KMS-11 (cell line): ENCODE measurements around the gene DMBX1.

Experiments used
- H2AFZ ChIP-seq: fragments of 200-600 bp; sonication (generic); 2 replicates; pipeline ENCODE4 v1.6.1; 2016; ENCODE audit warnings: antibody characterized with exemption, mixed run types, low read depth
- H3K27ac ChIP-seq: fragments of 200-600 bp; sonication (generic); 2 replicates; pipeline ENCODE4 v1.6.1; 2016; ENCODE audit warnings: mild to moderate bottlenecking, mixed run types
- H3K27me3 ChIP-seq: fragments of 200-600 bp; sonication (generic); 2 replicates; pipeline ENCODE4 v1.6.1; 2017; ENCODE audit warnings: mild to moderate bottlenecking, low read depth, mixed run types, moderate library complexity; ENCODE audit not compliant: insufficient read depth
- H3K36me3 ChIP-seq: fragments of 200-600 bp; sonication (generic); 2 replicates; pipeline ENCODE4 v1.6.1; 2017; ENCODE audit warnings: mild to moderate bottlenecking, mixed run types; ENCODE audit not compliant: insufficient read depth
- H3K4me1 ChIP-seq: fragments of 200-600 bp; sonication (generic); 2 replicates; pipeline ENCODE4 v1.6.1; 2016; ENCODE audit warnings: mild to moderate bottlenecking, low read depth, mixed run types; ENCODE audit not compliant: poor library complexity, severe bottlenecking
- H3K4me2 ChIP-seq: fragments of 200-600 bp; sonication (generic); 2 replicates; pipeline ENCODE4 v1.7.0; 2016; ENCODE audit warnings: mild to moderate bottlenecking, mixed run types
- H3K4me3 ChIP-seq: fragments of 200-600 bp; sonication (generic); IDR thresholded peaks from 2 replicates; pipeline ENCODE4 v1.6.1; 2017; ENCODE audit warnings: low read depth, low read length, mixed read lengths; ENCODE audit not compliant: insufficient read depth
- H3K79me2 ChIP-seq: fragments of 200-600 bp; sonication (generic); 2 replicates; pipeline ENCODE4 v1.6.1; 2016; ENCODE audit warnings: low read depth, mixed run types; ENCODE audit not compliant: insufficient read depth
- H3K9ac ChIP-seq: fragments of 200-600 bp; sonication (generic); 2 replicates; pipeline ENCODE4 v1.6.1; 2016; ENCODE audit warnings: mild to moderate bottlenecking, mixed run types
- H4K20me1 ChIP-seq: fragments of 200-600 bp; sonication (generic); 2 replicates; pipeline ENCODE4 v1.6.1; 2016; ENCODE audit warnings: mild to moderate bottlenecking, mixed run types; ENCODE audit not compliant: insufficient read depth
- TF ChIP-seq, protein P1 (sequence below): fragments of 200-600 bp; sonication (generic); conservative IDR thresholded peaks from 2 replicates; pipeline ENCODE4 v1.6.1; 2017; ENCODE audit warnings: low read depth, mild to moderate bottlenecking, antibody characterized with exemption, low read length, moderate library complexity, mixed read lengths

Gene DMBX1

DNA sequence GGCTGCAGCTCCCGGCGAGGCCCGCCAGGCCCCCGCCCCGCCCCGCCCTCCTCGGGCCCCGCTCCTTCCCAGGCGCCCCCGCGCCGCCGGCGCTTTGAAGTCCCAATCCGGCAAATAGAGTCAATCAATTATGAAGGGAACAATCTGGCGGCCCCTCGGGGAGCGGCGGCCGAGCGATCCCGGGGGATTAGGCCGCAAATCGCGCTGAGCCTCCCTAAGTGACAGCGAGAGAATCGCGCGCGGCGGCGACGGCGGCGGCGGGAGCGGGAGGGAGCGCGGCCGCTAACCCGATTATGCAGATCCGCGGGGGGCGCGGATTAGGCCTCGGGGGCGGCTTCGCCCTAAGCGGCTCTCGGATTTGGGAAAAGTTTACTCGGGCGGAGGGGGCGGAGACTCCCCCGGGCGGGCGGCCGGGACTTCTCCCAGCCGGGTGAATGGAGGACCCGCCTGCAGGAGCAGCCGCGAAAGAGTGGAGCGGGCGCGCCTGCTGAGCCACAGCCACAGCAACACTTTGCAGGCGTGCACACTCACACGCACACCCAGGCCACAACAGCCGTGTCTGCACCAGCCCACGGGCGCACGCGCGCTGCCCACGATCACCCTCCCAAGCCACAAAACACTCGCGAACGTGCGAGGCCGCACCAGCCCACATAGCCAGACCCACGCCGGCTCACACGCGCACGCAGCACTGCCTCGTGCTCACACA is 23.0 kb upstream of the DMBX1 start:
- Histone ChIP-seq H3K36me3 (no peaks in the 10 kb centered on the region), H3K27ac (no peak overlapping the region), H3K4me2 (no peak overlapping the region), H2AFZ (no peak overlapping the region), H3K27me3 (peaks cover 2% of the 10 kb centered on the region), H3K4me3 (no peak overlapping the region), H3K9ac (no peak overlapping the region), H4K20me1 (no peaks in the 10 kb centered on the region), H3K4me1 (no peaks in the 10 kb centered on the region), H3K79me2 (no peaks in the 10 kb centered on the region)
- TF ChIP-seq, protein P1, sequence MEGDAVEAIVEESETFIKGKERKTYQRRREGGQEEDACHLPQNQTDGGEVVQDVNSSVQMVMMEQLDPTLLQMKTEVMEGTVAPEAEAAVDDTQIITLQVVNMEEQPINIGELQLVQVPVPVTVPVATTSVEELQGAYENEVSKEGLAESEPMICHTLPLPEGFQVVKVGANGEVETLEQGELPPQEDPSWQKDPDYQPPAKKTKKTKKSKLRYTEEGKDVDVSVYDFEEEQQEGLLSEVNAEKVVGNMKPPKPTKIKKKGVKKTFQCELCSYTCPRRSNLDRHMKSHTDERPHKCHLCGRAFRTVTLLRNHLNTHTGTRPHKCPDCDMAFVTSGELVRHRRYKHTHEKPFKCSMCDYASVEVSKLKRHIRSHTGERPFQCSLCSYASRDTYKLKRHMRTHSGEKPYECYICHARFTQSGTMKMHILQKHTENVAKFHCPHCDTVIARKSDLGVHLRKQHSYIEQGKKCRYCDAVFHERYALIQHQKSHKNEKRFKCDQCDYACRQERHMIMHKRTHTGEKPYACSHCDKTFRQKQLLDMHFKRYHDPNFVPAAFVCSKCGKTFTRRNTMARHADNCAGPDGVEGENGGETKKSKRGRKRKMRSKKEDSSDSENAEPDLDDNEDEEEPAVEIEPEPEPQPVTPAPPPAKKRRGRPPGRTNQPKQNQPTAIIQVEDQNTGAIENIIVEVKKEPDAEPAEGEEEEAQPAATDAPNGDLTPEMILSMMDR = no peak

DNA sequence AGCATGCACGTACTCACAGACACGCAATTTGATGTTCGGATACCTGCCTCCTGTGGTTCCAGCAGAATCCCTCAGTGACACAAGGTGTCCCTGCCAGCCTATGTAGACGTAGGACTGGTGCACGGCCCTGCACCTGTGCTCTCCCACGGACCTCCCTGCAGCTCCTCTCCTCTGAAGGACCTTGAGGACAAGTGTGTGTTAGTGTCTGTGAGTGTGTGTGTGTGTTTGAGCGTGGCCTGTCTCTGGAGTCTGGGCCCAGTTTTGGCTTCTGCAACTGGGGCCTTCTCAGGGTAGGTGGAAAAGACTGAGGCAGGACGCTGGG is 22.5 kb upstream of the DMBX1 start:
- Histone ChIP-seq H3K79me2 (no peaks in the 10 kb centered on the region), H3K9ac (no peak overlapping the region), H3K4me3 (no peak overlapping the region), H2AFZ (no peak overlapping the region), H3K27ac (no peak overlapping the region), H4K20me1 (no peaks in the 10 kb centered on the region), H3K4me1 (no peaks in the 10 kb centered on the region), H3K36me3 (no peaks in the 10 kb centered on the region), H3K27me3 (no peaks in the 10 kb centered on the region; the same call in none of the 2 replicates), H3K4me2 (no peak overlapping the region)
- TF ChIP-seq, protein P1 = no peak

DNA sequence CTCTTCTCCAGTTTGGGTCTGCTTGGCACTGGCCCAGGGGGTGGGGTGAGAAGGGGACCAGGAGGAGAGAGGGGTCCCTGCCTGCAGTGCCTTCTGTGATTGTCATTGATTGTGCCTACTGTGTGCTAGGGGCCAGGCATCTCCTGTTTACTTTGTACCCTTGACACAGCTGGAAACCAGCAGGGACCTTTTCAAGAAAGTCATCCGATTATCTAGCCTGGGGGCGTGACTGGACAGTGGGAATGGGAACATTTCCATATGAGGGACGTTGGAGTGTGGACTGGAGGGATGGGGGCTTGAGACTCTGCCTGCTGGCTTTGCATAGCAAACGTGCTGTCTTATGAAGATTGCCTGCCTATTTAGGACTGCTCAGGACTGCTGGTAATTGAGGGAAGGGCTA is 19.8 kb upstream of the DMBX1 start:
- Histone ChIP-seq H3K27ac (no peak overlapping the region), H3K79me2 (no peaks in the 10 kb centered on the region), H2AFZ (no peak overlapping the region), H3K4me3 (no peak overlapping the region), H3K27me3 (no peaks in the 10 kb centered on the region; the same call in 1 of the 2 replicates), H3K4me1 (no peaks in the 10 kb centered on the region), H4K20me1 (no peaks in the 10 kb centered on the region), H3K9ac (no peak overlapping the region), H3K36me3 (no peaks in the 10 kb centered on the region), H3K4me2 (no peak overlapping the region)
- TF ChIP-seq, protein P1 = no peak

DNA sequence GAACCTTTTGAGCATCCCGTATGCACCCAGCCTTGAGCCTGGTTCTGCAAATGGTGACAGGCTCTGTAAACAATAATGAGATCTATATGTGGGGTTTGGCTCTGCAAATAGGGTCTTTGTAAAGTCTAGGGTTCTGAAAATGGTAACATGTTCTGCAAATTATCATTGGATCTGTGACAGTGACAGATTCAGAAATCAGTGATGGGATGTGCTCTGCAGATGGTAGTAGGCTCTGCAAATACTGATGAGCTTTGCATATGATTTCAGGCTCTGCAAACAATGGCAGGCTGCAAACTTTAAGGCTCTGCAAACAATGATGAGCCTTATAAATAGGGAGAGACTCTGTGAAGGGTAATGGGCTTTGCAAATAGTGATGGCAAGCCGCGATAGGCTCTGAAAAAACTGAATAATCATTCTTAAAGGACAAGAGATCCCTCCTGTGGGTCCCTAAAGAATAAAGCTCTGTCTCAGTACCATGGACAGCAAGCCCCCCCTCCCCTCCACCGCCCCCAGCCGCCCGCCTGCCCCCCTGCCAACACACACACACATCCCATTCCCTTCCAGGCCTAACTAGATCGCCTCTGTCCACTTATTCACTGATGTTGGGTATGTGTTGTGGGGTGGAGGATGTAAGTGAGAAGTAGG is 17.7 kb upstream of the DMBX1 start:
- no peak overlapping the region for H3K4me3 ChIP-seq
- no peaks in the 10 kb centered on the region for H4K20me1 ChIP-seq
- H3K36me3 ChIP-seq = no peaks in the 10 kb centered on the region
- H2AFZ ChIP-seq = no peak overlapping the region
- H3K9ac ChIP-seq = no peak overlapping the region
- H3K27ac ChIP-seq = no peak overlapping the region
- TF ChIP-seq, protein P1 = no peak
- H3K79me2 ChIP-seq = no peaks in the 10 kb centered on the region
- H3K27me3 ChIP-seq = no peaks in the 10 kb centered on the region; the same call in 1 of the 2 replicates
- H3K4me1 ChIP-seq = no peaks in the 10 kb centered on the region
- H3K4me2 ChIP-seq = no peak overlapping the region
